ENCODE measurements around the gene TSPAN3. TPM values are rescaled to one million over a fixed set of nuclear protein-coding genes. Genes with fewer than 3 reads are reported as not detected.
A peak's percentile ranks its signal among the peaks of the same experiment; 100 is the strongest.

The TSPAN3 gene
- total RNA-seq, 1 donor from 2014 or later = 259 TPM

DNA sequence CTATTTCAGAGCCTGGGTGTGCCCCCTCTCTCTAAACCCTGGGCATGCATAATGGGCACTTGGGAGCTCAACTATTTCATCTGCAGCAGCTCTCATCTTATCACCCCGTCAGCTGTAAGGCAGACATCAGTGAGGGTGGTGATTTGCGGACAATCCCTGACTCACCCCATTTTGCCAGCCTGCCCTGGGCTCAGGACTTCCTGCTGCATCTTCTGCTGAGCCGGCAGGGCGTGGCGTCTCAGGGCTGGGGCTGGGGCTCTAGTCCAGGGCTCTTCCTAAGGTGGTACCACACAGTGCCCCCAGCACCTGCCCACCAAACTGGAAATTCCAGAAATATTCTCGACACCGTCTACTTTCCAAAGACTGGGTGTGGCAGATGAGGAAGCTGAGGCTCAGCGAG, 76.9 kb downstream of the TSPAN3 start:
- H3K27me3 Mint-ChIP-seq (ENCODE audit: low read depth) = no peaks in the 10 kb centered on the region
- H3K36me3 Mint-ChIP-seq (ENCODE audit: low read depth) = no peaks in the 10 kb centered on the region
- no peak overlapping the region for H3K4me3 Mint-ChIP-seq
- H3K4me1 Mint-ChIP-seq = peaks cover 6% of the 10 kb centered on the region
- TF ChIP-seq, protein P1, sequence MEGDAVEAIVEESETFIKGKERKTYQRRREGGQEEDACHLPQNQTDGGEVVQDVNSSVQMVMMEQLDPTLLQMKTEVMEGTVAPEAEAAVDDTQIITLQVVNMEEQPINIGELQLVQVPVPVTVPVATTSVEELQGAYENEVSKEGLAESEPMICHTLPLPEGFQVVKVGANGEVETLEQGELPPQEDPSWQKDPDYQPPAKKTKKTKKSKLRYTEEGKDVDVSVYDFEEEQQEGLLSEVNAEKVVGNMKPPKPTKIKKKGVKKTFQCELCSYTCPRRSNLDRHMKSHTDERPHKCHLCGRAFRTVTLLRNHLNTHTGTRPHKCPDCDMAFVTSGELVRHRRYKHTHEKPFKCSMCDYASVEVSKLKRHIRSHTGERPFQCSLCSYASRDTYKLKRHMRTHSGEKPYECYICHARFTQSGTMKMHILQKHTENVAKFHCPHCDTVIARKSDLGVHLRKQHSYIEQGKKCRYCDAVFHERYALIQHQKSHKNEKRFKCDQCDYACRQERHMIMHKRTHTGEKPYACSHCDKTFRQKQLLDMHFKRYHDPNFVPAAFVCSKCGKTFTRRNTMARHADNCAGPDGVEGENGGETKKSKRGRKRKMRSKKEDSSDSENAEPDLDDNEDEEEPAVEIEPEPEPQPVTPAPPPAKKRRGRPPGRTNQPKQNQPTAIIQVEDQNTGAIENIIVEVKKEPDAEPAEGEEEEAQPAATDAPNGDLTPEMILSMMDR (conservative IDR thresholded peaks at IDR 0.05) = no peak
- no peak overlapping the region for H3K27ac Mint-ChIP-seq (ENCODE audit: unreplicated experiment)
- H3K9me3 Mint-ChIP-seq = no peaks in the 10 kb centered on the region
- DNase-seq (ENCODE audit: low read depth, low spot score) = no peak

DNA sequence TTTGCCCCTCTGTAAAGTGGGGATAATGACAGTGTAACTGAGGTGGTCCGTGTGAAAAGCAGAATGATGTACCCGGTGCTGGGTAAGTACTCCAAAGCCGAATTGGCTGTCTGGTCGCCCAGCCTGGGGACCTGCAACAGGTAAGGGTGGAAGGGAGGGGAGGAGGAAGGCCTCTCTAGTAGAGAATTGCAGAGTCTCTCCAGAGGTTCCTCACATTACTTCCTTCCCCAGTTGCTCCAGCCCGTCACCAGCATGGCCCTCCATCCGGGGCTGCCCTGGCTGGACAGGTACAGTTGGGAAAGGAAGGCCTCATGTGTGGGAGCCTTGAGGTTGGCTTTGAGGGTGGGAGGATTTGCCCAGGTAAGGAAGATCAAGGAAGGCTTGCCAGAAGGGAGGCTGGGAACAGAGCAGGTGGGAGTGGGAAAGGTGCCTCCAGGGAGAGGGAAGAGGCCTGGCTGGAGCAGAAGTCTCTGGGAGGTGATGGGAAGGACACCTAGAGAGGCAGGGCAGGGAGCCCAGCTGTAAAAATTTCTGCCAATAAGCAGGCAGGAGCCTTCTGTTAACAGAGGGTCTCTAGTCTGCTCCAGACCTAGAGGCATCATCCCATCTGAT, 77.7 kb downstream of the TSPAN3 start:
- no peak for DNase-seq (ENCODE audit: low read depth, low spot score)
- Mint-ChIP-seq H3K4me1 (peaks cover 14% of the 10 kb centered on the region), H3K9me3 (no peaks in the 10 kb centered on the region)

DNA sequence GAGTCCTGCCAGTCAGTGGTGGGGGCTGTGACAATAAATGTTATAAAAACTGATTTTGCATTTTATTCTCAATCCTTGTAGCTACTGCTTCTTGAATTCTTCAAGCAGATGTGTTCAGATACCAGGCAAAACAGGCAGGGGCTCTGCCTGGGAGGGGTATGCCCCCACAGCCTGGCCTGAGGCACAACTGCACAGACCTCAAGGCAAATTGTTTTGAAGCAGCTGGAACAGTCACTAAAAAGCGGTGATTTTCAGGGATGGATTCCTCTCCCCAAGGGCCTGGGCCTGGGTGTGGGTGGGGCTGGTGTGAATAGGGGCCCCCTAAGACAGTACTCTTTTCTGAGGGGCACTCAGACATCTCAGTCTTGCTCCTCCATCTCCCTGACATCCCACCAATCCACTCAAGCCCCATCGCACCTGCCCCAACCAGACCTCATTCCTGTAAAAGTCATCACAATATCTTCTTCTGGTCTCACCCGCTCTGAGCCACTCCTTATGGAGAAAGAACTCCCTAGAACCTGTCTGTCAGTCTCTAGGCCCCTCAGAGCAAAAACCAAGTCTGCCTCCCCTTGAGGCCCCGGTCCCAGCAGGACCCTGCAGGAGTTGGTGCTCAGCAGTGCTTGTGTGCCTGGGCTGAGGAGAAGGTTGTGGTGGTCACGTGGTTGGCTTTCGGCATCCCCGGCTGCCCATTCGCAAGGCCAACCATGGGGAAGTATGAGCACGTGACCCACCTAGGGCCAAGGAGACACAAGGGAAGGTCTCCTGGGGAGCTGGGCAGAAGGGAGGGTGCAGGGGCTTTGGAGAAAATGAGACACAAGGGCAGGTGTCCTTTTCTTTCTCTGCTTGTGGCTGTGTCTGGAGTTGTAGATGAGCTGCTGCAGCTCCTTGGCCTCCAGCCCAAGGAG, 78.9 kb downstream of the TSPAN3 start:
- no peaks in the 10 kb centered on the region for H3K27me3 Mint-ChIP-seq (ENCODE audit: low read depth)
- DNase-seq (ENCODE audit: low read depth, low spot score) = no peak
- TF ChIP-seq, protein P1 (conservative IDR thresholded peaks at IDR 0.05) = no peak
- no peaks in the 10 kb centered on the region for H3K9me3 Mint-ChIP-seq
- H3K27ac Mint-ChIP-seq (ENCODE audit: unreplicated experiment) = no peak overlapping the region
- H3K4me3 Mint-ChIP-seq = no peak overlapping the region
- H3K36me3 Mint-ChIP-seq (ENCODE audit: low read depth) = no peaks in the 10 kb centered on the region
- peaks cover 15% of the 10 kb centered on the region for H3K4me1 Mint-ChIP-seq

More for the DNA sequence above, 77.7 kb downstream of the TSPAN3 start:
- TF ChIP-seq, protein P1 (conservative IDR thresholded peaks at IDR 0.05) = no peak
- Mint-ChIP-seq H3K27me3 (ENCODE audit: low read depth) (no peaks in the 10 kb centered on the region), H3K36me3 (ENCODE audit: low read depth) (no peaks in the 10 kb centered on the region), H3K4me3 (no peak overlapping the region), H3K27ac (ENCODE audit: unreplicated experiment) (peak overlapping the region; percentile 14)

Other genes with a start within 250 kb of the TSPAN3 start
- gene SCAPER, start 165.8 kb downstream of the TSPAN3 start, total RNA-seq = 15.3 and 18.4 TPM in 2 replicates
- 159 and 161 TPM in 2 replicates for gene RCN2, start 139.4 kb downstream of the TSPAN3 start, total RNA-seq
- 0.84 and 1.5 TPM in 2 replicates for gene PSTPIP1, start 76.0 kb downstream of the TSPAN3 start, total RNA-seq